GM21447 (cell line): ENCODE measurements around the gene NCAM1.

Source experiments
- ATAC-seq: cut with Tn5 transposase; IDR thresholded peaks from one replicate; pipeline ENCODE4 v1.9.1; 2021; ENCODE audit not compliant: unreplicated experiment

NCAM1 gene

GRCh38 chr11:113247221-113247620 is 286.0 kb downstream of the NCAM1 start:
- no peak for ATAC-seq

GRCh38 chr11:113247966-113248365 is 286.7 kb downstream of the NCAM1 start:
- no peak for ATAC-seq

DNA sequence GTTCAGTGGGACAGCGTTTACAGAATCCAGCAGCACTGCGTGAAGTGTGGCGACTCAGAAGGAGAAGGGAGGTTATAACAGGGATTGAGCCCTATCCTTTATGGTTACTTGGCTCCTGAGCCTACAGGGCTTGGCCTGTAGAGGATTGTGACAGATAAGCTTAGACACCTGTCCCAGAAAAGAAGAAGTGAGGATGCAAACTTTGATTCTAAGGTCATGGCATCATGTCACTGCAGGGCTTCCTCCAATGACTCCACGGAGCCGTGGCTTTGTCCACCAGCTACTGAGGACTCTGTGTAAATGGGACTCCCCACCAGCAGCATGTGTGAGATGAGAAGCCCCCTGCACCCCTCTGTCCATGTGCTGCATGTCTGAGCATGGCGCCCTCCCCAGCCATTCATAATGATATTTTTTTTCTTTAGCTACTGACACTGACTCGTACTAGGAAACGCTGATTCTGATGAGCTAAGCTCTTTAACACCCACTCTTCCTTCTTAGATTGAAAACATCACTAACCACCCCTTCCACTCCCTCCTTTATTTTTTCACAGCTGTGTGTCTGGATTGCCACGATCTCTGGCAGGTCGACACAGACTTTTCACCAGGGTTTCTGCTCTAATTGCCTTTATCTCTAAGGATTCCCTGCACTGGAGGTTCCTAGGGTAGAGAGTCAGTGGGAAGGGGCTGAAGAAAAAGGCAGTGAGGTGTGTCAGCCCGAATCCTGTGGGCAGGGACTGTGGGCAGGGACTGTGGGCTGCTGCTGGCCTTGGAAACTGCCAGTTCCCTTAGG is 287.7 kb downstream of the NCAM1 start:
- ATAC-seq: no peak

DNA sequence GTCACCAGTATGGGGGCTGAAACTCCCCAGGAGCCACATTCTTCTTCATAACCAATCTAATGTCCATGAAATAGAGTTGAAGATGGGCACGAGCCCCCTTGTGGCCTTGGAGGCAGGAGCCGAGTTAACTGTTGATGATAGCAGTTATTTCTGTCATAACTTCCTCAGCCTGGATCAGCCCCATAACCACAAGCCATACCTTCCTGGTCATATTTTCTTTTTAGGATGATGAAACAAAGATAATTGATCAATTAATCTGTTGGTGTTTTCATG is 288.2 kb downstream of the NCAM1 start:
- ATAC-seq: no peak

DNA sequence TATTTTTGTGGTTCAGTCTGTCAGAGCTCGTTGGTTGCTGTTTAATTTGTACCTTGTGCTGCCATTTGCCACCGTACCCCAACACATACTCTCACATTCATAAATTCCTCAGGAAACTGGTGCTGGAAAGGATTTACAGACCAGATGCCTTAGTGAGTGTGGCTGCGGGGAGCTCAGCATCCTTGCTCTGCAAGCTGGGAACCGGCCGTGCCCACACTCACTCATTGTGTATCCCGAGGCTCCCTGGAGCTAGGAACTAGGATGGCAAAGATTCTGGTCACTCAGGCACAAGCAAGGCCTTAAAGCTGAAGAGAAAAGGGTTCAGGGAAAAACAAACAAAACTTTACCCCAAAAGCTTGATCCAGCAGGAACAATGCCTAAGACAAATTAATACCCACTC is 288.6 kb downstream of the NCAM1 start:
- ATAC-seq: no peak

DNA sequence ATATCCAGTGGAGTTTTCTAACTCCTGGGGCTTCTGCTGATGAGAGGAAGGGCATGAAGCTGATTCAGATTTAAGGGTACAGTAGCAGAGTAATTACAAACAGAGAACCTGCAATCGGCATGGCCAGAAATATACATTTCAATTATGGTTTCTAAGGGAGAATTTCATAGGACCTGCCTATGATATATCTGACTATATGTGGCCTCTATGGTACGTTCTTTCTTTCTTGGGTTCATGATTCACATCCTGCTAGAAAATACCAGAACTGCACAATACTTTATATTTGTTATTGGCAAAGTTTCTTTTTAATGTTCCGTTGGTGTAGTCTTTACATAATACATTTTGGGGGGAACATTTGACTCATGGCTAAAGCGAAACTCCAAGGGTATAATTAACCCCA is 290.1 kb downstream of the NCAM1 start:
- ATAC-seq: no peak

GRCh38 chr11:113253406-113253805 is 292.2 kb downstream of the NCAM1 start:
- ATAC-seq: no peak

- no peak for ATAC-seq
These were observed 293.9 kb downstream of the NCAM1 start for GRCh38 chr11:113255096-113255495.

GRCh38 chr11:113255741-113256140 is 294.5 kb downstream of the NCAM1 start:
- ATAC-seq: no peak

GRCh38 chr11:113256431-113257202 is 295.4 kb downstream of the NCAM1 start:
- no peak for ATAC-seq

DNA sequence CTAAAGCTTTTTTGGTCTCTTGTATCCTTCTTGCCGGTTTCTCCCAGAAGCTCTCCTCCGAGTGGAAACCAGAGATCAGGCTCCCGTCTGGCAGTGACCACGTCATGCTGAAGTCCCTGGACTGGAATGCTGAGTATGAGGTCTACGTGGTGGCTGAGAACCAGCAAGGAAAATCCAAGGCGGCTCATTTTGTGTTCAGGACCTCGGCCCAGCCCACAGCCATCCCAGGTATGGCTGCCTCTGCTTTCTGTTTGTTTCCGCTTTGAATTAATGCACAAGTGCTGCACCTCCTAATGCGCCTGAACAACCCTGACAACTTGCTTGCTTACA is 298.8 kb downstream of the NCAM1 start:
- ATAC-seq: no peak

GRCh38 chr11:113260541-113260940 is 299.3 kb downstream of the NCAM1 start:
- ATAC-seq: no peak

GRCh38 chr11:113261709-113262475 is 300.7 kb downstream of the NCAM1 start:
- no peak for ATAC-seq

DNA sequence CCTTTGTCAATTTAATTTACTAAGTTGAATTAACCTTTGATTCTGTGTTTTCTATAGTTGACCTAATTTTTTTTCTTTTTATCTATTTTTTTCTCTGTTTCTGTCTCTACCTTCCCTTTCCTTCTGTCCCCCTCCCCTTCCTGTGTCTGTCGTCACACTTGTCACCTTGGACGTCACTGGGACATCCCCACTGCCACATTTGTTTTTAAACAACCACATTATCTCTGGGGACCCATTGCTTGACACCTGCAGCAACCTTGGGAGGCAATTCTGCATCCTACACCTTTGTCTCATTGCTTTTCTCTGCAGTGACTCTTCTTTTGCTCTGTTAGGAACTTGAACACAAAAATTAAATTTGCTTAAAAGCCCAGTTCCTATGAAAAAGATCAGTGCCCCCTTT is 301.4 kb downstream of the NCAM1 start:
- ATAC-seq: no peak

DNA sequence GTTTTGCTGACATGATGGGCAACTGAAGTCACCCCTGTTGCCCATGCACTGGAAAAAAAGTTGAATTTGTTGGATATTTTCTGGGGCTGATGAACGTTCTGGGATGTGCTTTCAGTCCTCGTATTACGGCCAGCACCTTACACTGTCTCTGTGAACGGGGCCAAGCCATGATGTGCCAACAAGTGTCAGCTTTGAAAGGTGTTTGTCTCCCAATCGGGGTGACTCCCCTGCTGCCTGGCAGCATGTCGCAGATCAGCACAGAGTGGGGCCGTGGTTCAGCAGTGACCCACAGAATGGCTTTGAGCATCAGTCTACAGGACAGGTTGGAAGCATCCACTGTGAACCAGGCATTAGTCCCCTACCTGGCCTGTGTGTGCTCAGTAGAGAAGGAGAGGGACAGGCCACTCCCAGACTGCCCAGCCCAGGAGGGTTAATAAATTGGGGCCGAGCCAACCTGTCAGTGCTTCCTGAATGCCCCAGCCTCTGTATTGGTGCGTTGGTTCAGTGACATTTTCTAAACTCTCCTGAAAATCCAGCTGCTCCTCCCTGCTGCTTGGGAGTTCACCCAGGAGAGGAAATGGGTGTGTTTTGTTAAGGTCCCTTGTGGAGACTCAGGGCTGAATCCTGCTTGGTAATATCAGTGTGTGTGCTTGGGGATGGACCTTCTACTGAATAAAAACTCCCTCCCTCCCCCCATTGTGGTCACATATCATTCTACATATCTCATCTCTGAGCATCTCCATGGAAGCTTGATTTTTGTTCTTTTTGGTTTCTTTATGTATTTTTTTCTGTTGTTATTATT is 302.4 kb downstream of the NCAM1 start:
- ATAC-seq: no peak

DNA sequence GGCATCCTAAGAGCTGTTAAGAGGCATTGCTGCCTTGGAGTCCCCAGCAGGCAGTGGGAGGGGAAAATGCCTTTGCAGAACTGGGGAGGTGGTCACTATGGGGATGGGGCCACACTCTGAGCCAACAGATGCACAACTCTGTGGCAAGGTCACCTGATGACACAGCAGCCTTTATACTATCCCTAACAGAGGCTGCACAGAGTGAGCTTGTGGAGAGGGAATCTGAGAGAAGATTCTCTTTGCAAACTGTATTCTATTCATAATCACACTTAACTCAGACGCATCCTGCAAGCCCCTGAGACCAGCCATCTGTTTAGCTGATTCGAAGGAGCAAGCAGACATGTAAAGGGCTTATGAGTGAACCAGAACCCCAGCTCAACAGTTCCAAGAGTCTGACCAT is 304.1 kb downstream of the NCAM1 start:
- no peak for ATAC-seq

DNA sequence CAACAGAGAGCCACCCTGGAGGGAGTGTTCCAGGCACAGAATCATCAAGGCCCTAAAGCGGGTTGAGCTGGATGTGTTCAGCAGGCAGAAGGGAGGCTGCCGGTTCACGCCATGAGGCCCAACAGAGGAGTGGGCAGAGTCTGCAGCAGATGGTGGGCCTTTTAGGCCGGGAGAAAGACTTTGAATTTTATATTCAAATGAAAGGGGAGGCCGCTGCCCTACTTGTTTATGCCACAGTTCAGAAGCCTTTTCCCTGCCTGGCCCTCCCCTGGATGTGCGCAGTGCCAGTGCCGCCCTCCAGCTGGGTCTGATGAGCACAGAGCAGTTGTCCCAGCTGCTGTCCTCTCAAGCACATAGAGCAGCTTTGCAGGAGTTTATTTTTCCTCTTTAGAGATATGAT is 306.3 kb downstream of the NCAM1 start:
- no peak for ATAC-seq

DNA sequence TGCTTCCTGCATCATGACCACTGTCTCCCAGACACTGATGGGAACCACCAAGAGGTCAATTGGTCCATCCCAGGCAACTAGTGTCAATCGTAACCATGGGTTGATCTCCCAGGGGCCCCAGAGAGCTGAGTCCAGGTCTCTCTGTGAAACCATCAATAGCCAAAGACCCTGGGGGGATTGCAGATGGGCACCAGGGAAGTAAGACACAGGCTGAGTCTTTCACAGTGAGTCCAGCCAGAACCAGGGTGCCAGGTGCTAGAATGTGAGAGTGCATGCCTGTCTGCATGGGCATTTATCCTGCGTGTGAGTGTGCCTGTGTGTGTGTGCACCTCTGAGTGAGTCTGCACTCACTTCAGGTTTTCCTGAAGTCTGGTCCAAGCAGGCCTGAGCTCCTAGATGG is 307.9 kb downstream of the NCAM1 start:
- ATAC-seq: no peak

DNA sequence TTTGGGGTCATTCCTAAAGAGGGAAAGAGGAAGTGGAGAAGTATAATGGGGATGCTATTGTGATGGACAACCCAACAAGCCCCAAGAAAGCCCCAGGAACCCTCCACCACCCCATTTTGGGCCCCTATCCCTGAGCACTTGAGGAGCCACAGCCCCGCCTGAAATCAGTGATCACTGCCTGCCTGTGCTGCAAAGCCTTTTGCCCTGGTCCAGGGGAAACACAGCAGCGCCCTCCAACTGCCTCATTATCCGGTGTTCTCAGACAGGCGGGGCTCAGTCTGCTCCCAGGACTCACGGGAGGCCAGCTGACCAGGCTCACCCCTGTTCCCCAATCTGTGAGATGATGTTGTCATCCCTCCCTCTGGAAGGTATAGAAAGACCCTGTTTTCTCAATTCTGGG is 308.4 kb downstream of the NCAM1 start:
- ATAC-seq: no peak

DNA sequence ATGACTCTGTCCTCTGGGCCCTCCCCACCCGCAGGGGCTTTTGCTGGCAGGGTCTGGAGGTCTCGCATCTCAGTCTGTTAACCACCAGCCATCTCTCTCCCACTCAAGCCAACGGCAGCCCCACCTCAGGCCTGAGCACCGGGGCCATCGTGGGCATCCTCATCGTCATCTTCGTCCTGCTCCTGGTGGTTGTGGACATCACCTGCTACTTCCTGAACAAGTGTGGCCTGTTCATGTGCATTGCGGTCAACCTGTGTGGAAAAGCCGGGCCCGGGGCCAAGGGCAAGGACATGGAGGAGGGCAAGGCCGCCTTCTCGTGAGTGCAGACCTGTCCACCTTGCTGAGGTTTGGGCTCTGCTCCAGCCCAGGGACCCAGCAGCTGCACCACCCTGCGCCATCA is 308.9 kb downstream of the NCAM1 start:
- ATAC-seq: no peak

DNA sequence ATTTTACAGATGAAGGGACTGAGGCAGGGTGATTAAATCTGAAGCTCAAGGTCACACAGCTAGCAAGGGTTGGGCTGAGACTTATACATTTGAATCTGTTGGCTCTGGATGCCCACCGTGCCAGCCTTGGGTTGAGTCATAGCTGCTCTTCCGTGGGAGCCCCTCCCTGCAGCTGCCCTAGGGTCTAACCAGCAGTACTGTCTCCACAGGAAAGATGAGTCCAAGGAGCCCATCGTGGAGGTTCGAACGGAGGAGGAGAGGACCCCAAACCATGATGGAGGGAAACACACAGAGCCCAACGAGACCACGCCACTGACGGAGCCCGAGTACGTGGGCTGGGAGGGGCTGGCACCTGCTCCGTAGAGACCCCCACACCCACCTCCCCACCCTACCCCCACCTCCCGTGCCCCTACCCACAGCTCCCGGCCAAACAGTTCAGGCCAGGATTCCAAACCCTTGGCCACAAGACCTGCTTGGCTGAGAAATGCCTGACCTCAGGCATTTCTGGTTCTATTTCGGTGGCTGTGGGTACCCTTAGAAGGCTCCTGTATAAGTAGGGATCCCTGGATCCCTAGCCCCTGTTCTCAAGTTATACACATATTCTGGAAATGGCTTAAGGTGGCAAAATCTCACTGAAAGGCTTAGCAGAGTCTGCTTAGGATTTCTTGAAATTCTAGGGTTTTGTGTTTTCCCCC is 310.5 kb downstream of the NCAM1 start:
- no peak for ATAC-seq
